ENCODE results near the gene ZNF362.
"Not testable (repeated sequence)": the region's sequence is repeated elsewhere in the genome, so short reads cannot be mapped to it uniquely, and the experiment has no call there.

Gene ZNF362, protein sequence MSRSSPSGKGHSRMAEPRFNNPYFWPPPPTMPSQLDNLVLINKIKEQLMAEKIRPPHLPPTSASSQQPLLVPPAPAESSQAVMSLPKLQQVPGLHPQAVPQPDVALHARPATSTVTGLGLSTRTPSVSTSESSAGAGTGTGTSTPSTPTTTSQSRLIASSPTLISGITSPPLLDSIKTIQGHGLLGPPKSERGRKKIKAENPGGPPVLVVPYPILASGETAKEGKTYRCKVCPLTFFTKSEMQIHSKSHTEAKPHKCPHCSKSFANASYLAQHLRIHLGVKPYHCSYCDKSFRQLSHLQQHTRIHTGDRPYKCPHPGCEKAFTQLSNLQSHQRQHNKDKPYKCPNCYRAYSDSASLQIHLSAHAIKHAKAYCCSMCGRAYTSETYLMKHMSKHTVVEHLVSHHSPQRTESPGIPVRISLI
- total RNA-seq: 17.6 reads per million, percentile 44 among the genes with 10 or more reads in this experiment

DNA sequence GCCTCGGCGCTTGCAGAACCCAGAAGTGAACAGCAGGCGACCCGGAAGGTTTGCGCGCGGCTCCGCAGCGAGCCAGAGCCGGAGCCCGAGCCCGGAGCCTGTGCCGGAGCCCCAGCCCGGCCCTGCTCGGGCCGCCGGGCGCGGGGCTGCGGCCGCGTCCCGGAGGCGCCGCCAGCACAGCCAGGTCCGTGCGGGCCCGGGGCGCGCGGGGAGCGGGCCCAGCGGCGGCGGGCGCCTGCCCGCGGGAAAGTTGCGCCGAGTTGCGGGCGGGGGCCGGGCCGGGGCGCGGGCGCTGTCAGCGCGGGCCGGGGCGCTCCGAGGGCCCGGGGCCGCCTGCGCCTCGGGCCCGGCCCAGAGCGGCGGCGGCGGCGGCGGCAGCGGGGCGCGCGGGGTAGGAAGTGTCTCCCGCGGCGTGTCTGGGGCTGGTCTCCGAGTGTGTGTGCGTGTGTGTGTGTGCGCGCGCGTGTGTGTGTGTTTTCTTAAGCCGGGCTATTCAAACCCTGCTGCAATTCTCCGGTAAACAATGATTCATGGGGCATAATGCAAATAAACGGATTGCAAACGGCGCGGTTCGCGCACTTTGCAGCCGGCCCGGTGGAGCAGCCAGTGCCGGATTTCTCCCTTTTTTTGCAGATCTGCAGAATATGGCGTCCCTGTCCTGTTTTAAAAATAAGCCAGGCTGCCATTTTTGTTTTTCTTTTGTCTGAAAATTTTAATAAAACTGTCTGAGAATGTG lies at the start of gene ZNF362:
TSS of gene ZNF362 (plus strand) at position 22 of the 736 bp plus-strand sequence. CDS start 14,083 bp downstream, outside the sequence.
- peak; percentile 56 for DNase-seq

GRCh38 chr1:33211972-33212371 lies 44.3 kb upstream of the ZNF362 start:
- DNase-seq: no peak

- no peak for DNase-seq
Measured at GRCh38 chr1:33219886-33220661, 36.2 kb upstream of the ZNF362 start.

GRCh38 chr1:33220676-33221384 lies 35.5 kb upstream of the ZNF362 start:
- no peak for DNase-seq

GRCh38 chr1:33221385-33221758 lies 34.9 kb upstream of the ZNF362 start:
- DNase-seq: no peak

GRCh38 chr1:33222381-33222780 lies 33.9 kb upstream of the ZNF362 start:
- no peak for DNase-seq

GRCh38 chr1:33224166-33224707 lies 32.1 kb upstream of the ZNF362 start:
- DNase-seq: no peak

DNA sequence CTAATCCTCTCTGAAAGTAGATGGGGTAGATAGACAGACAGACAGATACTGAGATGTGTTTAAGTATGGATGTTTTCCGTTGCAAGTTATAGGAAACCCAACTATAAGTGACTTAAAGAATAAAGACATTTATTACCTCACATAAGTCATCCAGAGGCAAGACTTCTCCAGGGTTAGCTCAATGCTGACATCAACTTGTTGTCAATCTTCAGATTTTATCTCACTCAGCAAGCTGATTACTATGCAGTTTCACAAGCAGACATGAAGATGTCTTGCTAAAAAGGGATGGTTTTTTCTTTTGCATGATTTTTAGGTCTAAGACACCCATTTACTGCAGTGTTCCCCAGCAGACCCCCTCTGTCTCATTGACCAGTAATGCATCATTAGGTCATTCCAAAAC lies 30.7 kb upstream of the ZNF362 start:
- DNase-seq: no peak

DNA sequence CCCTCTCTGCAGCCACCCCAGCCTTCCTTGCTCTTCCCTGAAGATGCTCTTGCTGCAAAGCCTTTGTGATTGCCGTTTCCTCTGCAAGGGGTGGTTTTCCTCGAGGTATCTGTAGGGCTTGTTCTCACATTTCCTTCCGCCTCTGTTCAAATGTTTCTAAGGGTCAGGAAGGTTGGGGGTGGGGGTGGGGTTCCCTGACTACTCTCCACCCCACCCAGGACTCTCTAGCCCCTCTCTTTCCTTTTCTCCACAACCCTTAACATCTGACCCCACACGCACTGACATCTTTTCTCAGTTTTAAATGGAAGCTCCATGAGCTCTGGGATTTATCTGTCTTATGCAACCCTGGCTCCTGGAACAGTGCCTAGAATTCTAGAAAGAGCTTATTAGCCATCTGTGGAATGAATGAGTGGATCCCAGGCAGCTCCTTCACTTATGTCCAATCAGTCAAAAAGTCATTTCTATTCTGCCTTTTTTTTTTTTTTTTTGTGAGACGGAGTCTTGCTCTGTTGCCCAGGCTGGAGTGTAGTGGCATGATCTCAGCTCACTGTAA lies 27.3 kb upstream of the ZNF362 start:
- DNase-seq: no peak

DNA sequence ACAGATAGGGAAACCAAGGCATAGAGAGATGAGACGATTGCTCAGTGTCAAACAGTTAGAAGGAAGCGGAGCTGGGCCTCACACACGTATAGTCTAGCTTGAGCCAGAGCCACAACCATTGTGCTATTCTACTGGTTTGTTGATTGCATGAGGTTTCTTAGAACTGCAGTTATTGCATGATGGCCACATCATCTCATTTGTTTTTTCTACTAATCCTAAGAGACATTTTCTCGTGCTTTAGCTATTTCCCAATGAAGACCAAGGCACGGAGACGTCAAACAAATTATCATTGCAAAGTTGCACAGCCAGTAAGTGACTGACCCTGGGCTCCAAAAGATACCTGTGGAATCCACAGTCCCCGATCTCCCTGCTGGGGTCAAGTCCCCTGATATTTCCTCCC lies 25.1 kb upstream of the ZNF362 start:
- no peak for DNase-seq

DNA sequence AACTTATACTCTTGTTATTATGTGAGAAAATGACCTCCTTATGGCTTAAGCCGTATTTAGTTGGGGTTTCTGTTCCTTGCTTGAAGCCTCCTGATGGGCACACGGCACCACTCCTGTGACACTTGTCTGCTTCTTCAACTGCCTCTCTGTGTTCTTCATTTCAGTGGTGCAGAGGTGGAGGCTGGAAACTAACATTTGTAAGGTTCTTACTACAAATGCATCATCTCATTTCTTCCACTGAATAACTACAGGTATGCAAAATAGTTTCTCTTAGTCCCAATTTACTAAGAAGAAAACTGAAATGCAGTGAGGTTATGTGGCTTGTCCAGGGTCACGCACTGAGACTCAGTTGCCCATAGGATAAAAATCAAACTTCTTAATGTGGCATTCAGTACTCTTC lies 23.6 kb upstream of the ZNF362 start:
- DNase-seq: no peak

- no peak for DNase-seq
Measured at GRCh38 chr1:33234131-33234530, 22.2 kb upstream of the ZNF362 start.

DNA sequence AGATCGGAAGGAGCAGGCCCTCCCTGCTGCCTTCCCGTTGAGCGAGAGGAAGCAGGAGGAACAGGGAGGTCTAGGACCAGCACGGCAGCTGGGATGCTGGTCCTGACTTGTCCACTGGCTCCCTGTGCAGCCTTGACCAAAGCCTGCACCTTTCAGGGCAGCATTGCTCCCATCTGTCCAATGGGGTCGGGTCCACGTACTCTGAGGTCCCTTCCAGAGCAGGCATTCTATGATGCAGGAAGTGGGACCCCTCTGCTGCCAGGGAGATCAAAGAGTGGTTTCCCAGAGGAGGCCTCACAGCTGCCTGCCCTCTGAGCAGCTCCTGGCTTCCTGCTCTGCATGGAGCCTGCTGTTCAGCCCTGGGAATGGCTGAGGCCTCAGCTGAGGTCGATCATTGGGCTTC lies 21.7 kb upstream of the ZNF362 start:
- DNase-seq: no peak

- DNase-seq: no peak
Measured at GRCh38 chr1:33235521-33235920, 20.8 kb upstream of the ZNF362 start.

DNA sequence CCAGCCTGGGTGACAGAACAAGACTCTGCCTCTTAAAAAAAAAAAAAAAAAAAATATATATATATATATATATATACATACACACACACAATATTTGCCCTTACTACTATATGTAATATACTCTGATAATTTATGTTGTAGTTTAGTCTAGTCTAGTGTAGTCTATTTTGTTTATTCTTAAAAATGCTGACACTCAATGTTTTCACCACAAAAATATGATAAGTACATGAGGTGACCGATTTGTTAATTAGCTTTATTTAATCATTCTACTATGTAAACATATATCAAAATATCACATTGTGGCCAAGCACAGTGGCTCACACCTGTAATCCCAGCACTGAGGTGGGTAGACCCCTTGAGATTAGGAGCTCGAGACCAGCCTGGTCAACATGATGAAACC lies 19.8 kb upstream of the ZNF362 start:
- no peak for DNase-seq

- no peak for DNase-seq
Measured at GRCh38 chr1:33237579-33237978, 18.7 kb upstream of the ZNF362 start.

- DNase-seq: not testable (repeated sequence)
Measured at GRCh38 chr1:33238194-33238724, 18.0 kb upstream of the ZNF362 start.

DNA sequence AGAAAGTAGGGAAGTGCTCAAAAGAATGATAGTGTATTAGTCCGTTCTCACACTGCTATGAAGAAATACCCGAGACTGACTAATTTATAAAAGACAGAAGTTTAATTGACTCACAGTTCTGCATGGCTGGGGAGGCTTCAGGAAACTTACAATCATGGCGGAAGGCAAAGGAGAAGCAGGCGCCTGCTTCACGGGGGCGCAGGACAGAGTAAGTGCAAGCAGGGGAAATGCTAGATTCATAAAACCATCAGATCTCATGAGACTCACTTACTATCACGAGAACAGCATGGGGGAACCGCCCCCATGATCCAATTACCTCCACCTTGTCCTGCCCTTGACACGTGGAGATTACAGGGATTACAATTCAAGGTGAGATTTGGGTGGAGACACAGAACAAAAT lies 16.9 kb upstream of the ZNF362 start:
- DNase-seq: not testable (repeated sequence)

DNA sequence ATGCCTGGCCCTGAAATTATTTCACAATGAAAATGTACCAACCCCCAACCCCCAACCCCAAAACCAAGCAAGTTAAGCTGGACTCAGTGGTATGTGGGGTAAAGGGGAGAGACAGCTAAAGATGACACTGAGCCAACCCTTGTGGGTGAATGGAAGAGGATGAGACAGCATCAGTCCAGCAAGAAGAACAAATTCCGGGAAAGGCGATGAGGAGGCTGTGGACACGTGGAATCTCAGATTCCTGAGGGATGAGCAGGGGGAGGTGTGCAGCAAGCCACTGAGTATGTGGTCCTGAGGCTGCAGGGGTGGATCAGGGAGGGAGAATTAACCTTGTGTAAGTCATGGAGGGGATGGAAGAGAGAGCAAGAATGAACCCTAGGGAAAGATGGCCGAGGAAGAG lies 14.4 kb upstream of the ZNF362 start:
- no peak for DNase-seq

DNA sequence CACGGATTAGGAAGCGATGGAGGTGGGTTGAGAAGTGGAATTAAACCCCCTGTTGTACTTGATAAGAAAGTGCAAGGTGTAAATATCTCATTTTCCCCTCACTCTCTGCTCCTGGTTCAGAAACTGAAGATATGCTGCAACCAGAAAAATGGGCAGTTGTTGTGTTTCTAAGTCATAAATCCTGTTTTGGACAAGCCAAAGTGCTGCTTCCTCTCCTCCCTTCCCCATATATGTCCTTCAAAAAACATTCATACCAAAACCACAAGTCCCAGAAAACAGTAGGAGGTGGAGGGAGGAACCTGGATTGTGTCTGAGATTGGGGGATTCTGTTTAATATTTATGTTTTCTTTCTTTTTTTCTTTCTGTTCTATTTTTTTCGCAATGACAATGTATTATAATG lies 13.6 kb upstream of the ZNF362 start:
- DNase-seq: no peak

DNA sequence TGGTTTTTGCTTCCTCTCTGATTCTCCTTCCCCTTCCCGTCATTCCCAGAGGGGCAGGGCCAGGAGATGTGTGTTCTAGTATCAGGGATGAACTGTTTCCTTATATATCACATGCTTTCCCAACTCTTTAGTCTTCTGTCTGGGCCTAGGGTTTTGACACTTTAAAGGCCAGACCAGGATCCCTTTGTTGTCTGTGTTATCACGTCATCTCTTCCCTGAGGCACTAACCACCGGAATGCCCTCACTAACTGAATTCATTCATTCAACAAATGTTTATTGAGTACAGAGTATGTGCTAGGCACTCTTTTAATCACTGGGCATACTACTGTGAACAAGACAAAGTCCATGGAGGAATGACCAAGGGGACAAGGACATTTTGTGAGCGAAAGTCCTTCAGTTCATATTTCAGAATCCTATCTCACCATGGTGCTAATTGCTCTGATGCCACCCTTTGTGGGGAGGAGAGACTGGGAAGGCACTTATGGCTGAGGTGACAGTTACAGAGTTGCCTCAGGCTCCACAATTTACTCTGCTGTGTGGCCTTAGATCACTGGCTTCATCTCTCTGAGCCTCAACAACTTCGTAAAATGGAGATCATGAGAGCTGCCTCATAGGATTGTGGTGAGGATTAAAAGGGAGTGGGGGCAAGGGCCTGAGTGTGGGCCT lies 12.0 kb upstream of the ZNF362 start:
- DNase-seq: no peak

Measured in effector CD4-positive, alpha-beta T cell (primary cell).